ENCODE measurements around the gene TRMT11. TPM values are rescaled to one million over a fixed set of nuclear protein-coding genes. Genes with fewer than 3 reads are reported as not detected.

TRMT11 gene
- total RNA-seq, 1 donor from 2014 or later: 15.4 TPM

GRCh38 chr6:126026001-126026400 lies 39.7 kb downstream of the TRMT11 start:
- TF ChIP-seq CTCF (IDR thresholded peaks at IDR 0.05): no peak
- H3K4me3 Mint-ChIP-seq (ENCODE audit: unreplicated experiment): no peak overlapping the region
- H3K27me3 Mint-ChIP-seq (ENCODE audit: low read depth): no peaks in the 10 kb centered on the region
- no peak overlapping the region for H3K27ac Mint-ChIP-seq (ENCODE audit: unreplicated experiment)
- H3K4me1 Mint-ChIP-seq (ENCODE audit: low read depth): peaks cover 20% of the 10 kb centered on the region
- no peak for DNase-seq (ENCODE audit: low spot score)
- peaks cover 2% of the 10 kb centered on the region for H3K9me3 Mint-ChIP-seq (ENCODE audit: low read depth)
- H3K36me3 Mint-ChIP-seq (ENCODE audit: low read depth): peaks cover 18% of the 10 kb centered on the region

GRCh38 chr6:126027601-126028000 lies 41.3 kb downstream of the TRMT11 start:
- Mint-ChIP-seq H3K36me3 (ENCODE audit: low read depth) (peaks cover 8% of the 10 kb centered on the region), H3K4me3 (ENCODE audit: unreplicated experiment) (no peak overlapping the region), H3K27ac (ENCODE audit: unreplicated experiment) (no peak overlapping the region), H3K4me1 (ENCODE audit: low read depth) (peaks cover 15% of the 10 kb centered on the region), H3K9me3 (ENCODE audit: low read depth) (no peaks in the 10 kb centered on the region), H3K27me3 (ENCODE audit: low read depth) (no peaks in the 10 kb centered on the region)
- TF ChIP-seq CTCF (IDR thresholded peaks at IDR 0.05): no peak
- no peak for DNase-seq (ENCODE audit: low spot score)

GRCh38 chr6:126030045-126030444 lies 43.7 kb downstream of the TRMT11 start:
- Mint-ChIP-seq H3K9me3 (ENCODE audit: low read depth) (no peaks in the 10 kb centered on the region), H3K36me3 (ENCODE audit: low read depth) (peaks cover 6% of the 10 kb centered on the region), H3K4me3 (ENCODE audit: unreplicated experiment) (no peak overlapping the region), H3K4me1 (ENCODE audit: low read depth) (peaks cover 27% of the 10 kb centered on the region), H3K27me3 (ENCODE audit: low read depth) (no peaks in the 10 kb centered on the region), H3K27ac (ENCODE audit: unreplicated experiment) (no peak overlapping the region)
- DNase-seq (ENCODE audit: low spot score): no peak
- TF ChIP-seq CTCF (IDR thresholded peaks at IDR 0.05): no peak

GRCh38 chr6:126033696-126034095 lies 47.4 kb downstream of the TRMT11 start:
- H3K27me3 Mint-ChIP-seq (ENCODE audit: low read depth): no peaks in the 10 kb centered on the region
- no peak for DNase-seq (ENCODE audit: low spot score)
- H3K4me1 Mint-ChIP-seq (ENCODE audit: low read depth): peaks cover 26% of the 10 kb centered on the region
- H3K9me3 Mint-ChIP-seq (ENCODE audit: low read depth): no peaks in the 10 kb centered on the region
- peak overlapping the region; percentile 52 for H3K27ac Mint-ChIP-seq (ENCODE audit: unreplicated experiment)
- peak; percentile 88 for TF ChIP-seq CTCF (IDR thresholded peaks at IDR 0.05)
- peaks cover 8% of the 10 kb centered on the region for H3K36me3 Mint-ChIP-seq (ENCODE audit: low read depth)
- H3K4me3 Mint-ChIP-seq (ENCODE audit: unreplicated experiment): no peak overlapping the region

GRCh38 chr6:126034656-126035055 lies 48.3 kb downstream of the TRMT11 start:
- Mint-ChIP-seq H3K27me3 (ENCODE audit: low read depth) (no peaks in the 10 kb centered on the region), H3K36me3 (ENCODE audit: low read depth) (peaks cover 8% of the 10 kb centered on the region), H3K9me3 (ENCODE audit: low read depth) (no peaks in the 10 kb centered on the region), H3K4me3 (ENCODE audit: unreplicated experiment) (no peak overlapping the region), H3K27ac (ENCODE audit: unreplicated experiment) (no peak overlapping the region), H3K4me1 (ENCODE audit: low read depth) (peaks cover 34% of the 10 kb centered on the region)
- TF ChIP-seq CTCF (IDR thresholded peaks at IDR 0.05): no peak
- no peak for DNase-seq (ENCODE audit: low spot score)

Measured in chondrocyte (in vitro differentiated cells).